Body of pancreas (tissue), 4 donors: ENCODE data around the gene MFSD12. TPM values are rescaled to one million over a fixed set of nuclear protein-coding genes. Genes with fewer than 3 reads are reported as not detected.

Experiments
- ATAC-seq: fragments of 150-250 bp; one replicate; pipeline ENCODE4 v1.9.1; 2016
- DNase-seq, 4 donors: peaks; one replicate each; pipeline ENCODE4 v3.0.0-alpha.2; 2019
- H3K27ac ChIP-seq, 4 donors: fragments of 200-600 bp; sonication (generic); 1 replicate in 3 of 4; 2 replicates in 1 of 4; pipeline versions ENCODE4 v1.5.1 to v1.6.1; 2016 to 2019; ENCODE audit warnings: mild to moderate bottlenecking in 1 of 4, mixed read lengths in 1 of 4, moderate library complexity in 1 of 4
- H3K27me3 ChIP-seq, 2 donors: fragments of 200-600 bp; sonication (generic); one replicate each; pipeline ENCODE4 v1.6.0; 2016; ENCODE audit warnings: mild to moderate bottlenecking in 1 of 2
- H3K36me3 ChIP-seq, 2 donors: fragments of 200-600 bp; sonication (generic); replicated peaks in 1 of 2; 2 replicates each; pipeline ENCODE4 v1.5.1; 2016; ENCODE audit warnings: low read depth in 2 of 2; ENCODE audit not compliant: insufficient read depth in 1 of 2
- H3K4me1 ChIP-seq: fragments of 200-600 bp; sonication (generic); one replicate; pipeline ENCODE4 v1.6.0; 2016
- H3K4me3 ChIP-seq, 2 donors: fragments of 200-600 bp; sonication (generic); 1 replicate in 1 of 2; 2 replicates in 1 of 2; pipeline ENCODE4 v1.5.1; 2016 to 2019
- H3K9me3 ChIP-seq, 3 donors: fragments of 200-600 bp; sonication (generic); 1 replicate in 2 of 3; 2 replicates in 1 of 3; pipeline ENCODE4 v1.5.1; 2016
- POLR2A ChIP-seq, 3 donors: fragments of 450-650 bp; IDR thresholded peaks; one replicate each; pipeline ENCODE4 v1.6.1; 2016; ENCODE audit warnings: antibody characterized with exemption in 3 of 3, mild to moderate bottlenecking in 2 of 3
- WGBS, 2 donors: methylation state at CpG; one replicate each; pipeline ENCODE4 v1.1.5; 2017; 5-methylcytosine and 5-hydroxymethylcytosine counted together
- intact Hi-C: fragments of 100-400 bp; cut with DNase I; formaldehyde crosslinking; loops from one replicate; pipeline ENCODE4 v1.15.1; 2023
- total RNA-seq, 2 donors: library from RNA; depleted of rRNA; stranded (reverse); fragments of >200 nt; gene quantifications; one replicate each; pipeline ENCODE4 v1.1.0, GENCODE V29; 2016
- TF ChIP-seq, protein P1 (sequence below), 7 experiments: fragments of 450-650 bp in 4 of 7; fragments of 200-600 bp in 3 of 7; sonication (generic) in 3 of 7; IDR thresholded peaks; one replicate each; pipeline ENCODE4 v1.5.1; 2016 to 2019; ENCODE audit warnings: antibody characterized with exemption in 7 of 7

MFSD12 gene
- total RNA-seq, 2 donors from 2014 or later: 64.3 to 78.8 TPM

DNA sequence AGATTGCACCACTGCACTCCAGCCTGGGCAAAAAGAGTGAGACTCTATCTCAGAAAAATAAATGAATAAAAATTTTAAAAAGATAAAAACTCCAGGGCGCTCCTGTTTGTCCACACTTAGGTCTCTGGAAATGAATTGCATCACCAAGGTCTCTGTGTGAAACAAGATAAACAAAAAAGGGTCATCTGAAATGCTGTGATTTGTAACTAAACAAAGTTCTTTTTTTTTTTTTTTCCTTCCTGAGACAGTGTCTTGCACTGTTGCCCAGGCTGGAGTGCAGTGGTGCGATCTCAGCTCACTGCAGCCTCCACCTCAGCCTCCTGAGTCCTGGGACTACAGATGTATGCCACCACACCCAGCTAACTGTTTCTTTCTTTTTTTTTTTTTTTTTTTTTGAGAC lies 39.7 kb downstream of the MFSD12 start:
- no peaks in the 10 kb centered on the region for H3K36me3 ChIP-seq
- intact Hi-C loops: no loop called here
- no peak overlapping the region for H3K4me3 ChIP-seq
- peaks cover 38% of the 10 kb centered on the region for H3K4me1 ChIP-seq
- no peak overlapping the region for H3K27ac ChIP-seq
- DNase-seq (no peak), ATAC-seq (no peak)
- no peaks in the 10 kb centered on the region for H3K27me3 ChIP-seq
- WGBS, 2 donors: 79 to 84% methylated on average over 2 of the region's 2 CpGs
- H3K9me3 ChIP-seq: no peaks in the 10 kb centered on the region
- TF ChIP-seq POLR2A (IDR thresholded peaks at IDR 0.05): no peak
- TF ChIP-seq, protein P1, sequence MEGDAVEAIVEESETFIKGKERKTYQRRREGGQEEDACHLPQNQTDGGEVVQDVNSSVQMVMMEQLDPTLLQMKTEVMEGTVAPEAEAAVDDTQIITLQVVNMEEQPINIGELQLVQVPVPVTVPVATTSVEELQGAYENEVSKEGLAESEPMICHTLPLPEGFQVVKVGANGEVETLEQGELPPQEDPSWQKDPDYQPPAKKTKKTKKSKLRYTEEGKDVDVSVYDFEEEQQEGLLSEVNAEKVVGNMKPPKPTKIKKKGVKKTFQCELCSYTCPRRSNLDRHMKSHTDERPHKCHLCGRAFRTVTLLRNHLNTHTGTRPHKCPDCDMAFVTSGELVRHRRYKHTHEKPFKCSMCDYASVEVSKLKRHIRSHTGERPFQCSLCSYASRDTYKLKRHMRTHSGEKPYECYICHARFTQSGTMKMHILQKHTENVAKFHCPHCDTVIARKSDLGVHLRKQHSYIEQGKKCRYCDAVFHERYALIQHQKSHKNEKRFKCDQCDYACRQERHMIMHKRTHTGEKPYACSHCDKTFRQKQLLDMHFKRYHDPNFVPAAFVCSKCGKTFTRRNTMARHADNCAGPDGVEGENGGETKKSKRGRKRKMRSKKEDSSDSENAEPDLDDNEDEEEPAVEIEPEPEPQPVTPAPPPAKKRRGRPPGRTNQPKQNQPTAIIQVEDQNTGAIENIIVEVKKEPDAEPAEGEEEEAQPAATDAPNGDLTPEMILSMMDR (IDR thresholded peaks at IDR 0.05): no peak

DNA sequence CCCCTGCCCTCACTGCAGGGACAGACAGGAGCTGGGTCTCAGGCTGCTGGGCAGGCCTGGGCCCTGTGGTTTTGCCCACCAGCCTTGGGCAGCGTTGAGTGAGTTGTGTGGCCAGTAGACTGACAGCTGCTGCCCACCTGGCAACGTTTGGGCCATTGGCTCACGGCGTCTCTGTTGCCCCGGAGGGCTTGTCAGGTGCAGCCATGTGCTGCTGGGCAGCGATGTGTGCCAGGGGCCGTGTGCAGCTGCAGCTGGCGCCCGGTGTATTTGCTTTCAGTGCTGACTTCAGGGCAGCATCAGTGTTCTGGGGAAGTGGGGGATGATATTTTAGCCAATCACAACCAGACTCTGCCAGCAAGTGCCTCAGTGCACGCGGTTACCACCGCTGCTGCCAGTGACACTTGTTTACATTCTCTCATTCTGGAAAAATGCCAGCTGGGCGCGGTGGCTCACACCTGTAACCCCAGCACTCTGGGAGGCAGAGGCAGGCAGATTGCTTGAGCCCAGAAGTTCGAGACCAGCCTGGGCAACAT lies 40.6 kb downstream of the MFSD12 start:
- peaks cover 40% of the 10 kb centered on the region for H3K4me1 ChIP-seq
- peak; percentile 46 to 66 (median 62) for DNase-seq
- H3K27ac ChIP-seq: peak overlapping the region in 1 of 4 donors; percentile 14
- H3K27me3 ChIP-seq: no peaks in the 10 kb centered on the region
- peak; percentile 28 for ATAC-seq
- H3K4me3 ChIP-seq: no peak overlapping the region
- TF ChIP-seq, protein P1 (IDR thresholded peaks at IDR 0.05): no peak
- H3K9me3 ChIP-seq: no peaks in the 10 kb centered on the region
- H3K36me3 ChIP-seq: no peaks in the 10 kb centered on the region
- WGBS, 2 donors: 31 to 33% methylated on average over 2 to 15 of the region's 15 CpGs
- intact Hi-C loops: no loop called here

DNA sequence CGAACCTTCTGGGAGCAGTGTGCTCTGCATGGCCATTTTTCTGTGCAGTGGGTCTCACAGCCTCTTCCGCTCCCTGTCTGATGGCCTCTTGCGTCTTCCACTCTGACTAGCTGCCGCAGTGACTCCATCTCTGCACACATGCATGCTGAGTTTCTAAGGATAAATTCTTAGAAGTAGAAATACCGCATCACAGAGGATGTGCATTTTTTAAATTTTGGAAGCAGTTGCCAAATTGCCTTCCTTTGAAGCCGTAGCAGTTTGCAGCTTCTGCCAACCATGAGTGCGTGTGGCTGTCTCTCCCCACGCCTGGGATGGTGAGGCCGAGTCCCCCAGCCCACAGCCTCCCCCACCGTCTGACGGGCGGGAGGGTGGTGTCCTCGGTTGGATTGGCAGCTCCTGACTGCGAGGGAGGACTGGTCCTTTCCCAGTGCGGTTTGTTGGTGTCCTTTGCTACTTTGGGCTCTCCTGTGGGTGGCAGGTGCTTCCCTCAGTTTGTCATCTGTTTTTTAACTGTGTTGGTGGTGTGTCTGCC lies 41.4 kb downstream of the MFSD12 start:
- no peak overlapping the region for H3K4me3 ChIP-seq
- no peaks in the 10 kb centered on the region for H3K27me3 ChIP-seq
- intact Hi-C loops: no loop called here
- DNase-seq (no peak), ATAC-seq (no peak)
- WGBS, 2 donors: 78 to 84% methylated on average over 15 of the region's 15 CpGs
- H3K27ac ChIP-seq: no peak overlapping the region
- H3K9me3 ChIP-seq: no peaks in the 10 kb centered on the region
- H3K36me3 ChIP-seq: no peaks in the 10 kb centered on the region
- H3K4me1 ChIP-seq: peaks cover 40% of the 10 kb centered on the region
- TF ChIP-seq, protein P1 (IDR thresholded peaks at IDR 0.05): no peak
- no peak for TF ChIP-seq POLR2A (IDR thresholded peaks at IDR 0.05)

DNA sequence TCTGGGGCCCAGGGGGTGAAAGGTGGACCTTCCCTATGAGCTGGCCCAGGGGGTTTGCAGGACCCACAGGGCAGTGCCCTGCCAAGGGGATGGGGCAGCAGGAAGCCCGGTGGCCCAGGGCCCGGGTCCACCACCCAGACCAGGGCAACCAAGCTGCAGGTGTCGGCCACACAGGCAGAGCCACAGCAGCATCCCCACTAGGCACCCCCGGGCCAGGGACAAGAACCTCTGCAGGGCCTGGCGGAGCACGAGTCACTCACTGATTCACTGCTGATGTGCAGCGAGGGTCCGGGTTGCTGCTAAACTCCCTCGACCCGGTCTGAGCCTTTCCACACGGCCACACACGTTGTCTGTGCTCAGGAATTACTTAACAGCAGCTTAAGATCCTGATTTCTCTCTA lies 42.5 kb downstream of the MFSD12 start:
- 84 to 88% methylated on average over 3 to 9 of the region's 12 CpGs for WGBS, 2 donors
- Histone ChIP-seq H3K27ac (no peak overlapping the region), H3K4me3 (no peak overlapping the region), H3K27me3 (no peaks in the 10 kb centered on the region), H3K4me1 (peaks cover 40% of the 10 kb centered on the region), H3K36me3 (no peaks in the 10 kb centered on the region), H3K9me3 (no peaks in the 10 kb centered on the region)
- TF ChIP-seq, protein P1 (IDR thresholded peaks at IDR 0.05): no peak
- TF ChIP-seq POLR2A (IDR thresholded peaks at IDR 0.05): no peak
- DNase-seq (no peak), ATAC-seq (no peak)
- intact Hi-C loops: no loop called here
